ENCODE data around the gene TPRX1.

Gene TPRX1

GRCh38 chr19:47780215-47780551, 24.2 kb downstream of the TPRX1 start:
- TF ChIP-seq TSHZ2 (CRISPR knock-in tag; IDR thresholded peaks at IDR 0.05): no peak
- no peak for TF ChIP-seq ZFP3 (CRISPR knock-in tag; IDR thresholded peaks at IDR 0.05)
- TF ChIP-seq BACH2 (CRISPR knock-in tag; IDR thresholded peaks at IDR 0.05; ENCODE audit: borderline replicate concordance): no peak
- TF ChIP-seq, protein P1, sequence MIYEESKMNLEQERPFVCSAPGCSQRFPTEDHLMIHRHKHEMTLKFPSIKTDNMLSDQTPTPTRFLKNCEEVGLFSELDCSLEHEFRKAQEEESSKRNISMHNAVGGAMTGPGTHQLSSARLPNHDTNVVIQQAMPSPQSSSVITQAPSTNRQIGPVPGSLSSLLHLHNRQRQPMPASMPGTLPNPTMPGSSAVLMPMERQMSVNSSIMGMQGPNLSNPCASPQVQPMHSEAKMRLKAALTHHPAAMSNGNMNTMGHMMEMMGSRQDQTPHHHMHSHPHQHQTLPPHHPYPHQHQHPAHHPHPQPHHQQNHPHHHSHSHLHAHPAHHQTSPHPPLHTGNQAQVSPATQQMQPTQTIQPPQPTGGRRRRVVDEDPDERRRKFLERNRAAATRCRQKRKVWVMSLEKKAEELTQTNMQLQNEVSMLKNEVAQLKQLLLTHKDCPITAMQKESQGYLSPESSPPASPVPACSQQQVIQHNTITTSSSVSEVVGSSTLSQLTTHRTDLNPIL (CRISPR knock-in tag; IDR thresholded peaks at IDR 0.05; ENCODE audit: low read depth): no peak
- no peak for TF ChIP-seq PPARA (CRISPR knock-in tag; IDR thresholded peaks at IDR 0.05; ENCODE audit: borderline replicate concordance)
- no peak for TF ChIP-seq ESRRG (CRISPR knock-in tag; IDR thresholded peaks at IDR 0.05)
- no peak for TF ChIP-seq RARB (CRISPR knock-in tag; IDR thresholded peaks at IDR 0.05)
- TF ChIP-seq, protein P2, sequence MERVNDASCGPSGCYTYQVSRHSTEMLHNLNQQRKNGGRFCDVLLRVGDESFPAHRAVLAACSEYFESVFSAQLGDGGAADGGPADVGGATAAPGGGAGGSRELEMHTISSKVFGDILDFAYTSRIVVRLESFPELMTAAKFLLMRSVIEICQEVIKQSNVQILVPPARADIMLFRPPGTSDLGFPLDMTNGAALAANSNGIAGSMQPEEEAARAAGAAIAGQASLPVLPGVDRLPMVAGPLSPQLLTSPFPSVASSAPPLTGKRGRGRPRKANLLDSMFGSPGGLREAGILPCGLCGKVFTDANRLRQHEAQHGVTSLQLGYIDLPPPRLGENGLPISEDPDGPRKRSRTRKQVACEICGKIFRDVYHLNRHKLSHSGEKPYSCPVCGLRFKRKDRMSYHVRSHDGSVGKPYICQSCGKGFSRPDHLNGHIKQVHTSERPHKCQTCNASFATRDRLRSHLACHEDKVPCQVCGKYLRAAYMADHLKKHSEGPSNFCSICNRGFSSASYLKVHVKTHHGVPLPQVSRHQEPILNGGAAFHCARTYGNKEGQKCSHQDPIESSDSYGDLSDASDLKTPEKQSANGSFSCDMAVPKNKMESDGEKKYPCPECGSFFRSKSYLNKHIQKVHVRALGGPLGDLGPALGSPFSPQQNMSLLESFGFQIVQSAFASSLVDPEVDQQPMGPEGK (CRISPR knock-in tag; IDR thresholded peaks at IDR 0.05; ENCODE audit: borderline replicate concordance): no peak
- TF ChIP-seq ARNTL (CRISPR knock-in tag; IDR thresholded peaks at IDR 0.05; ENCODE audit: borderline replicate concordance, low read depth): no peak
- TF ChIP-seq POU6F1 (CRISPR knock-in tag; IDR thresholded peaks at IDR 0.05; ENCODE audit: borderline replicate concordance, low read depth): no peak
- no peak for ATAC-seq

- no peak for ATAC-seq
- TF ChIP-seq GLIS3 (CRISPR knock-in tag; IDR thresholded peaks at IDR 0.05): no peak
- TF ChIP-seq ZFP30 (CRISPR knock-in tag; IDR thresholded peaks at IDR 0.05): no peak
- TF ChIP-seq RARB (CRISPR knock-in tag; IDR thresholded peaks at IDR 0.05): no peak
- TF ChIP-seq ZC3H10 (CRISPR knock-in tag; IDR thresholded peaks at IDR 0.05): no peak
- TF ChIP-seq CSRNP3 (CRISPR knock-in tag; IDR thresholded peaks at IDR 0.05): no peak
- TF ChIP-seq POU6F1 (CRISPR knock-in tag; IDR thresholded peaks at IDR 0.05; ENCODE audit: borderline replicate concordance, low read depth): no peak
- TF ChIP-seq ZFP3 (CRISPR knock-in tag; IDR thresholded peaks at IDR 0.05): no peak
- TF ChIP-seq ARNTL (CRISPR knock-in tag; IDR thresholded peaks at IDR 0.05; ENCODE audit: borderline replicate concordance, low read depth): no peak
- TF ChIP-seq ESRRG (CRISPR knock-in tag; IDR thresholded peaks at IDR 0.05): no peak
- TF ChIP-seq, protein P2 (CRISPR knock-in tag; IDR thresholded peaks at IDR 0.05; ENCODE audit: borderline replicate concordance): no peak
- TF ChIP-seq TSHZ2 (CRISPR knock-in tag; IDR thresholded peaks at IDR 0.05): no peak
- no peak for TF ChIP-seq ZNF565 (CRISPR knock-in tag; conservative IDR thresholded peaks at IDR 0.05; ENCODE audit: low read depth)
- no peak for TF ChIP-seq ZNF70 (CRISPR knock-in tag; IDR thresholded peaks at IDR 0.05)
- TF ChIP-seq PPARA (CRISPR knock-in tag; IDR thresholded peaks at IDR 0.05; ENCODE audit: borderline replicate concordance): no peak
- TF ChIP-seq BACH2 (CRISPR knock-in tag; IDR thresholded peaks at IDR 0.05; ENCODE audit: borderline replicate concordance): no peak
- no peak for TF ChIP-seq OSR1 (CRISPR knock-in tag; IDR thresholded peaks at IDR 0.05)
- TF ChIP-seq SNAI2 (CRISPR knock-in tag; IDR thresholded peaks at IDR 0.05): no peak
- no peak for TF ChIP-seq TCF4 (CRISPR knock-in tag; IDR thresholded peaks at IDR 0.05; ENCODE audit: borderline replicate concordance)
- TF ChIP-seq TOX (CRISPR knock-in tag; IDR thresholded peaks at IDR 0.05; ENCODE audit: borderline replicate concordance): no peak
These were observed 24.7 kb downstream of the TPRX1 start for GRCh38 chr19:47779524-47780214.

Data from SK-N-SH treated with all-trans-retinoic acid at 6 μM for 48 hours (cell line).